ENCODE data around the gene SLC38A11.

SLC38A11 gene

DNA sequence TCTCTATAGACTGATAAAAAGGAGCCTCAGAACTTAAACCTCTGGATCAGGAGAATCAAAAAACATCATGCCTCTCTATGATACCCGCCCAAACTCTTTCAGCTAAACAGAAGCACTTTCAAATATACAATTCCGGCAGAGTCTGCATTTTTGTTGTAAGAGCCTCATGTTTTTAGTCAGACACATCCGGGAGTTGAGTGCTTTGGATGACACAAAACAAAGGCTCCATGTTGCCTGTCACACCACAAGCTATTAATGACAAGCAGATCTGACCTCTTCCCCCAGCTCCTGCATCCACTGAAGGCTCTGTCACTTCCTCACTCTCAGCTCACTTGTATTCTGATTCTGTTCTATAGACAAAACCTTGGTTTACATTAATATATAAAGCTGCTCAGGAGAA, 33.2 kb downstream of the SLC38A11 start:
- no peak overlapping the region for H3K27ac ChIP-seq
- no peaks in the 10 kb centered on the region for H3K27me3 ChIP-seq (ENCODE audit: control insufficient read depth, insufficient read depth, low read length)
- no peak overlapping the region for H3K4me2 ChIP-seq (ENCODE audit: low read length)
- H3K4me3 ChIP-seq (ENCODE audit: low read depth, low read length), result no peak overlapping the region
- no peak overlapping the region for H2AFZ ChIP-seq
- no peaks in the 10 kb centered on the region for H3K79me2 ChIP-seq
- H3K4me1 ChIP-seq, result no peaks in the 10 kb centered on the region
- no peak overlapping the region for H3K9ac ChIP-seq
- TF ChIP-seq, protein P1, sequence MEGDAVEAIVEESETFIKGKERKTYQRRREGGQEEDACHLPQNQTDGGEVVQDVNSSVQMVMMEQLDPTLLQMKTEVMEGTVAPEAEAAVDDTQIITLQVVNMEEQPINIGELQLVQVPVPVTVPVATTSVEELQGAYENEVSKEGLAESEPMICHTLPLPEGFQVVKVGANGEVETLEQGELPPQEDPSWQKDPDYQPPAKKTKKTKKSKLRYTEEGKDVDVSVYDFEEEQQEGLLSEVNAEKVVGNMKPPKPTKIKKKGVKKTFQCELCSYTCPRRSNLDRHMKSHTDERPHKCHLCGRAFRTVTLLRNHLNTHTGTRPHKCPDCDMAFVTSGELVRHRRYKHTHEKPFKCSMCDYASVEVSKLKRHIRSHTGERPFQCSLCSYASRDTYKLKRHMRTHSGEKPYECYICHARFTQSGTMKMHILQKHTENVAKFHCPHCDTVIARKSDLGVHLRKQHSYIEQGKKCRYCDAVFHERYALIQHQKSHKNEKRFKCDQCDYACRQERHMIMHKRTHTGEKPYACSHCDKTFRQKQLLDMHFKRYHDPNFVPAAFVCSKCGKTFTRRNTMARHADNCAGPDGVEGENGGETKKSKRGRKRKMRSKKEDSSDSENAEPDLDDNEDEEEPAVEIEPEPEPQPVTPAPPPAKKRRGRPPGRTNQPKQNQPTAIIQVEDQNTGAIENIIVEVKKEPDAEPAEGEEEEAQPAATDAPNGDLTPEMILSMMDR (IDR thresholded peaks at IDR 0.05), result no peak
- H3K9me3 ChIP-seq (ENCODE audit: control insufficient read depth, low read length), result no peaks in the 10 kb centered on the region
- no peaks in the 10 kb centered on the region for H3K36me3 ChIP-seq (ENCODE audit: control insufficient read depth, insufficient read depth, low read length)

DNA sequence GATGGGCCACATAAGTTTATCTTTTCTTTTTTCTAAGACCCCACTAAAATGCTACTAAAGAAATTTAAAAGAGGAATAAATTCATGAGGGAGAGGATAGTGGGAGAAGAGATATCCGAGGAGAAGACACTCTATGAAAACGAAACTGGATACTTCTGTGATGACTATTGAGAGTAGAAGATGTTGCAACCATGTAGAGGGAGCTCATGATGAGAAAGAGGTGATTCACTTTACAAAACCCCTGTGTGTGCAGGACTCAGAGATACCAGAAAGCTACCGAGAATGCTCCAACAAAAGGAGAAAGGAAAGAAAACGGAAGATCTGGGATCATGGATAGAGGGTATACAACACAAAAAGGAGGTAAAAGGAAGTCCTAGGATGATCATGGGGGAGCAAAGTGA, 34.9 kb downstream of the SLC38A11 start:
- H3K4me1 ChIP-seq, result no peaks in the 10 kb centered on the region
- TF ChIP-seq, protein P1 (IDR thresholded peaks at IDR 0.05), result no peak
- no peaks in the 10 kb centered on the region for H3K36me3 ChIP-seq (ENCODE audit: control insufficient read depth, insufficient read depth, low read length)
- H3K4me2 ChIP-seq (ENCODE audit: low read length), result no peak overlapping the region
- no peaks in the 10 kb centered on the region for H3K79me2 ChIP-seq
- no peak overlapping the region for H3K27ac ChIP-seq
- no peaks in the 10 kb centered on the region for H3K9me3 ChIP-seq (ENCODE audit: control insufficient read depth, low read length)
- no peak overlapping the region for H3K9ac ChIP-seq
- H2AFZ ChIP-seq, result no peak overlapping the region
- H3K27me3 ChIP-seq (ENCODE audit: control insufficient read depth, insufficient read depth, low read length), result no peaks in the 10 kb centered on the region
- no peak overlapping the region for H3K4me3 ChIP-seq (ENCODE audit: low read depth, low read length)

DNA sequence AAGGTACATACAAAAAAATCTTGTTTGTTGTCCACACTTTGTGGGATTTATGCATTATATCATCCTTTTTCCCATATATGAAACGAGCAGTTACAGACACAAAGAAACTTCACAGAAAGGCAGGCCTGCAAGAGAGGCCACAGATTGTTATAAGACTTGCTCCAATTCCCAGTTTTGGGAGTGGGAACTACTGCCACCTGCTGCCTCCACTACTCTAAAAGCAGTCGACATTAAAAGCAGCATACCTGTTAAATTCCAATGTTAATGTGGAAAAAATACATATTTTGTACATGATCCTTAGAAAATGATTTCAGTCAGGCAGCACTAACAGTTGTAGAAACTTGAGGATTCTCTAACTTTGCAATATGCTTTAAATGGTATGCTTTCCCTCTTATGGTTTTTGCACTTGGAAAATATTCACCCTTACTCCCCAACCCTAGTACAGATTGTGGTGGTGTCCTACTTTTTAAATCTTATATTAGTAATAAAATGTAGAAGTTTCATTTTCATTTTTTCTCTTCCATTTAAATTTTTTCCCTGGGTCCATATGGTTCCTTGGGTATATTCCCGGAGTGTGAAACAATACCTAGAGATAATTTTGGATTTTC, 37.9 kb downstream of the SLC38A11 start:
- Histone ChIP-seq H3K4me1 (peaks cover 9% of the 10 kb centered on the region), H3K9me3 (ENCODE audit: control insufficient read depth, low read length) (no peaks in the 10 kb centered on the region), H3K9ac (no peak overlapping the region), H3K27ac (no peak overlapping the region), H3K27me3 (ENCODE audit: control insufficient read depth, insufficient read depth, low read length) (no peaks in the 10 kb centered on the region), H2AFZ (no peak overlapping the region), H3K4me3 (ENCODE audit: low read depth, low read length) (no peak overlapping the region), H3K79me2 (no peaks in the 10 kb centered on the region), H3K36me3 (ENCODE audit: control insufficient read depth, insufficient read depth, low read length) (no peaks in the 10 kb centered on the region), H3K4me2 (ENCODE audit: low read length) (no peak overlapping the region)
- TF ChIP-seq, protein P1 (IDR thresholded peaks at IDR 0.05), result peak; percentile 65

DNA sequence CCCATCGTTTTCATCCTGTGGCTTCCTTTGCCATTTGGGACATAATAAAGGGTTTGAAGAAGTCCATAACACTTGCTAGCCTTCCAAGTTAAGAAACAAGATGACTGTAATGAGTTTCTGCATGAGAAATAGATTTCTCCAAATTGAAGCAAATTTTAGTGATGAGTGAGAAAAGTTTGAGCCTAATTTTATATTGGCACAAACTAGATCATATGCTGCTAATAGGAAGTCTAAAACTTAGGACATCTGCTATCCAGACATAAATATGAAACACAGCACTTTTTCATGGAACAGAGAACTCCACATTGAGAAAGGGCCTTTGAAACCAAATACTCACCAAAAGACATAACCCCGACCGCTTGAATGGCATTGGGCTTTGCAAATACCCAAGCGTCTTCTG, 39.8 kb downstream of the SLC38A11 start:
- Histone ChIP-seq H3K79me2 (no peaks in the 10 kb centered on the region), H2AFZ (no peak overlapping the region), H3K9ac (no peak overlapping the region), H3K4me2 (ENCODE audit: low read length) (no peak overlapping the region), H3K27me3 (ENCODE audit: control insufficient read depth, insufficient read depth, low read length) (no peaks in the 10 kb centered on the region), H3K4me3 (ENCODE audit: low read depth, low read length) (no peak overlapping the region), H3K9me3 (ENCODE audit: control insufficient read depth, low read length) (no peaks in the 10 kb centered on the region), H3K4me1 (peaks cover 10% of the 10 kb centered on the region), H3K36me3 (ENCODE audit: control insufficient read depth, insufficient read depth, low read length) (no peaks in the 10 kb centered on the region), H3K27ac (no peak overlapping the region)
- TF ChIP-seq, protein P1 (IDR thresholded peaks at IDR 0.05), result no peak

DNA sequence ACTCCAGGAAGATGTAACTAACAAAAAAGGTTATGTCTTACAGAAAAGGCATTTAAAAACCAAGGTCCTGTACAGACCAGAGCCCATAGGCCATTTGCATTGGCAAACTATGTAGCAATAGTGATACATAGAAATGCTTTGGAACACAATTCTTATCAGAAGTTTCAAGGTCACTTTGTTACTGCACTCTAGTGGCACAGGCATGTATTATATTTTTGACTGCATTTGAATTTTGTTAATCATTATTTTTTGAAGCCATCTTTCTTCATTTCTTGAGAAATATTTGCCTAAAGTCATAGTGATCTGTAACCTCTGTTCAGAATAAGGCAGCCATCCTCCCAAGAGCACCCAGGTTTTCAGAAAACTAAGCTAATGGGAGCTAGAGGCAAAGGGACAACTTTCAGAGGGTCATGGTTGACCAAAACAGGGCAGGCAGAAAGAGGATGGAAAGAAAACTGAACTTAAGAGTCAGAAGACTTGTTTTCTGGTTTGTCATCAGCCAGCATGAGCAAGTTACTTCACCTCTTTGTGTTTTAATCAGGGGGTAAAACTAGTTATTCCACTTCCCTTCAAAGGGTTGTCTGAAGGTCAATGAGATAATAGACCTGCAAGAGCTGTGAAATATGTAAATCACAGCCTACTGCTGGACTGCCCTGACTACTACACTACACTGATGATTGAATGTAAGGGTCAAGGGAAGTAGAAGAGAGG, 41.5 kb downstream of the SLC38A11 start:
- Histone ChIP-seq H3K9me3 (ENCODE audit: control insufficient read depth, low read length) (no peaks in the 10 kb centered on the region), H3K36me3 (ENCODE audit: control insufficient read depth, insufficient read depth, low read length) (no peaks in the 10 kb centered on the region), H3K27ac (peak overlapping the region; percentile 78), H2AFZ (peak overlapping the region; percentile 77), H3K9ac (no peak overlapping the region), H3K79me2 (no peaks in the 10 kb centered on the region), H3K4me2 (ENCODE audit: low read length) (no peak overlapping the region), H3K27me3 (ENCODE audit: control insufficient read depth, insufficient read depth, low read length) (no peaks in the 10 kb centered on the region), H3K4me1 (peaks cover 11% of the 10 kb centered on the region), H3K4me3 (ENCODE audit: low read depth, low read length) (no peak overlapping the region)
- TF ChIP-seq, protein P1 (IDR thresholded peaks at IDR 0.05), result peak; percentile 34

All from parathyroid adenoma (tissue), 2 donors.